HG02623 (cell line): ENCODE data around the gene TTC9B.

ENCODE experiments used
- ATAC-seq: cut with Tn5 transposase; IDR thresholded peaks from one replicate; pipeline ENCODE4 v1.9.1; 2021; ENCODE audit warnings: moderate library complexity; ENCODE audit not compliant: unreplicated experiment

TTC9B gene

DNA sequence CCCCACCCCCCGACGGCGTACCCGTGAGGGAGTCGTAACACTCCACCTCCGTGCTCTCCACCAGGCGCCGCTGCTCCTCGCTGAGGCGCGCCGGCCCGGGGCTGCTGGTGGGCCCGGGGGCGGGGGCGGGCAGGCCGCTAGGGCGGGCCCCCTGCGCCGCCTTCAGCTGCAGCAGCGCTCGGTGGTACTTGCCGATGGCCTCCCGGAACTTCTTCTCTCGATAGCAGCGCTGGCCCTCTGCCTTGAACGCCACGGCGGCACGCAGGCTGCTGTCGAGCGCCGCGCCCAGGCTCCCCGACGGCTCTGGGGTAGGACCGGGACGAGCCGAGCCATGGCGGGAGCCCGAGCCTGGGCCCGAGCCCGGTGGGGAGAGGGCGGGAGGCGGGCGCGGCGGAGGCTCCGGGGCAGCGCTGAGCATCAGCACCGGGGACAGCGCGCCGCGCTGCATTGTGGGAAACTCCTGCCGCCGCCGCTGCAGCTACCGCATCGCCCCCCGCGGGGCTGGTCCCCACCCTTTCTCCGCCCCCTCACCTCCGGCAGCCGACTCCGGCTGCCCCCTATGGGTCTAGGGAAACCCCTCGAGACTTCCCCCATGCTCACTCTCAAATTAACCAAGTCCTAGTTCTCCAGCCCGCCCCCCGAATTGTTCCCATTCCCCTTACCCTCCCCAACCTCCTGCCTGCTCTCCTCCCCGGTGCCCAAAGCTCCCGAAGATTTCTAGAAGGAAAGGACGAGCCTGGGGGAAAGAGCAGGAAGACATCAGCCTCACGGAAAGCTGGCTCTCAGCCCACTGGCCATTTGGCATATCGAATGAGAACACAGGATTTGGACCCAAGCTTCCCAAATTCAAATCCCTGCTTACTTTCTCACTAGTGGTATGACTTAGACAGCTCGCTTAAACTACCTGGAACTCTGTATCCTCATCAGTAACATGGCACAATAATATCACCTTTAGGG lies at the start of gene TTC9B:
TTC9B (minus strand) TSS at position 451 of the 957 bp plus-strand sequence; CDS start at position 448, 3 bp downstream.
- ATAC-seq = no peak

DNA sequence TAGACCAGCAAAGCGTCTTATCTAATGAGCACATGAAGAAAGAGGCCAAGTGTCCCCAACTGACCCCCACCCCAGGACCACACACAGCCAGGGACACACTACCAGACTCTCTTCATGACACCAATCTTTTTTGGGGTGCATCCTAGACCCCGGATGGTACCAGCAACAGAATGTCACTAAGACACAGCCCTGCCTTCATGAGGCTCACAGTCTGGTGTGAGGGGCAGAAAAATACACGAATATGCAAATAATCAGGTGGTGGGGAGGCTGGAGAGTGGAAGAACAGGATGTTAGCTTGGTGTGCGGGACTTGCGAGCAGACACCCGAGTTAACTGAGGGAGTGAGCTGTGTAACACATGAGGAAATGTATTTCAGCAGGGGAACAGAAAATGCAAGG lies 49.4 kb upstream of the TTC9B start:
- no peak for ATAC-seq

GRCh38 chr19:40266912-40267600 lies 48.9 kb upstream of the TTC9B start:
- no peak for ATAC-seq

- ATAC-seq = no peak
Observed at GRCh38 chr19:40266119-40266518, 47.9 kb upstream of the TTC9B start.

DNA sequence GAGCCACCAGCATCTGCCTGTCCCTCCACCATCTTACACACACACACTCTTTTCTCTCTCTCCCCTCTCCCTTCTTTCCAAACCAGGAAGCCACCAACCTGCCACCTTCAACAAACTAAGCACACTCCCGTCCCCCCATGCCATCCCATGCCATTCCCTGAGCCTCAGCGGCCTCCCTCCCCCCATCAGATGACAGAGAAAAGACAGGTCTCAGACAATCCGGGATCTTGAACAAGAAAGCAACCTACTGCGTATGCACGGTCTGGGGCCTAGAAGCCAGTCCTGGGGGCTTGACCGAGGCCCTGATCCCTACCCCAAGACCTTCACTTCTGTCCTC lies 47.5 kb upstream of the TTC9B start:
- ATAC-seq = no peak

GRCh38 chr19:40265055-40265762 lies 47.0 kb upstream of the TTC9B start:
- ATAC-seq = no peak

DNA sequence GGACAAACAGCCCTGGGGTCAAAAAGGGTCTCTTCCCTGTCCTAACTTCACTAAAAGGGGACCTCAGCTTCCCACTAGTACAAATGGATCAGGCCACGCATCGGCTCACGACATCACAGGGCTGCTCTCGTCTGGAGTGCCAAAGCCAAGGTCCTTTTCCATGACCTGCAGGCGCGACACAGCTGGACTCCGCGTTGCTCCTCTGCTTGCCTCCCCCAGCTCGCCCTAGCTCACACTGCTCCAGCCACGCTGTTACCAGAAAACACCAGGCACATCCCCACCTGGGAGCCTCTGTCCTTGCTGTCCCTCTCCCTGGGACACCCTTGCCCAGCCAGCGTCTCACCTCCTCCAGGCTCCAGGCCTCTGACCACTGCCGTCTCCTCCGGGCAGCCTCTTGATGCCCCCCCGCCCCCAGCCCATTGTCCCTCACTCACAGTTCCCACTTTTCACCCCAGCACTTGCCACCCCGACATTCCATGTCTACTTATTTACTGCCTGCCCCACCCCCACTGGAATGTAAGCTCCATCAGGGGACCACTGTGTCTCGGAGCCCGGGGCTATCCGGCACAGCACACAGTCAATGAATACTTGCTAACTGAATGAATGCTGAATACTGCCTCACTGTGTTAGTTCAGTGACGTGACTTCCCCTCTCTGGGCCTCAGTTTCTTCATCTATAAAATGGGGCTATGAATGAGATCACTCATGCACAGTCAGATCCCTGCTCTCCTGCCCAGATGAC lies 46.3 kb upstream of the TTC9B start:
- ATAC-seq = no peak

DNA sequence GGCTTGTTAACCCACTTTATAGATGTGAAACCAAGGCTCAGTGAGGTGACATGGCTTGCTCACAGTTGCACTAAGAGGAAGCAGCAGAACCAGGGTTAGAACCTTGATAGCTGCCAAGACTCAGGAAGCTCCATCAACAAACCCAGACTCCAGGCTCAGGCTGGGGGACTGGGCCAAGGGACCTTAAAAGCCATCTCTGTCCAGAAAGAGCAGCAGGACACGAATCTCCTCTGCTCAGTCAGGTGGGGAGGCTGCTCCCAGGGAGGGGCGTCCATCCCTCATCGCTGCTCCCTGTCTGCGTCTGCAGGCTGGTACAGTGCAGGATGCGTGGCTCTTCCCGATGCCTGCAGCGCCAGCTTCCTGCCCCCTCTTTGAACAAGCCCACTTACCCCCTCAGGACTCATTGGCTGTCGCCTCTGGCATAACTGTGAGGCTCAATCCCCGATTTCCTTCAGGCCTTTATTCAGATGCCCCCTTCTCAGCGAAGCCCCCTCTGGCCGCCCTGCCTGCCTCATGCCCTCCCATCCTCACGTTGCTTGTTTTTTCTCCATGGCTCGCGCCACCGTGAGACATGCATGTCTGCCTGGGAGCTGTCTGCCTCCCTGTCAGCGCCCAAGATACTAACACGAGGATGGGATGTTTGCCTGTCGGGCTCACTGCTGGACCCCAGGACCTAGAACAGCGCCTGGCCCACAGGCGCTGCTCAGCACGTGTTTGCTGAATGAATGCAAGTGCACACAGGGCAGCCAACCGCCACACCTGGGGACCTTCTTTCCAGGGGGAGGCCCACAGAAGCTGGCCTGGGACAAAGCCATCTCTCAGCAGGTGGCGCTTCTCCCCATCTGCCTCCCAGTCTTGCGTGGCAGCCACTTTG lies 45.5 kb upstream of the TTC9B start:
- ATAC-seq = no peak

DNA sequence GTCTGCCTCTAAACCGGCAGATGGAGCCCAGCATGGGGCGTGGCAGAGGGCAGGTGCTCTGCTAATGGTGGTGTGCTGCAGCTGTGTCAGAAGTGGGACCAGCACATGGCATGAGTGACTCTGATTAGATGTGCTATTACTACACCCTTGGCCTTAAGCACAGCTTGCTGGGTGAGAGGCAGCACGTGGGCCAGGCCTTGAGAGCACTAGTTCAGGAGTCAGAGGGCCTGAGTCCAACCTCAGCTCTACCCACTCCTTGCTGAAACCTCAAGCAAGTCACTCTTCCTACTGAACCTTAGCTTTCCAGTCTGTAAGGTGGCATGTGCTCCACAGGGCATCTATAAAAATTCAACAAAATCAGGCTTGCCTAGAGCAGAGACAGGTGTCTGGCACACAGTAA lies 44.2 kb upstream of the TTC9B start:
- no peak for ATAC-seq

DNA sequence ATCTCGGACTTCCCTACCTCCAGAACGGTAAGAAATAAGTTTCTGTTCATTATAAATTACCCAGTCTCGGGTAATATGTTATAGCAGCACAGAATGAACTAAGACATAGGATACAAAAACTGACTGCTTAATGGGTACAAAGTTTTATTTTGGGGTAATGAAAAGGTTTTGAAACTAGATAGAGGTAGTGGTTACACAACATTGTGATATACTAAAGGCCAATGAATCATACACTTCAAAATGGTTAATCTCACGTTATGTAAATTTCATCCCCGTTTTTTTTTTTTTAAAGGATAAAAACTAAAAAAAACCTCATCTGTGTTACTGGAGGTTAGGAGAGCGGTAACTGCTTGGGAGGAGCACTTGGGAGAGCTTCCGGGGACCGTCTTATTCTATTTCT lies 43.4 kb upstream of the TTC9B start:
- no peak for ATAC-seq

DNA sequence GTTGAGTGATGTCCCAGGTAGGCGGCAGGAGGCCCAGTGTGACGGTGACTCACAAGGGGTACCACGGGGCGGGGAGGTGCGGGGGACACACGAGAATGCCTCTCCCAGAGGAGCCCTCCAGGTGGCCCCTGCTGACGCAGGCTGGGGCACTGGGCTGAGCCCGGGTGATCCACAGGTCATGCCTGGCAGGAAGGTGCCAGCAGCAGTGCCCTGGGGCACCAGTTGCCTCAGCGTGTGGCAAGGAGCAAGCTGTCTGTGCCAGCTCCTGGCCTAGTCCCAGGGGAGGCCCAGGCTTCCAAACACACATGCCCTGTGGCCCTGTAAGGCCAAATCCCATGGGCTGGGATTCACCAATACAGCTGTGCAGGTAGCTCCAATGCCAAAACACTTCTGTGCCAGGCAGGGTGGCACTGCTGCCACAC lies 38.9 kb upstream of the TTC9B start:
- ATAC-seq = no peak

DNA sequence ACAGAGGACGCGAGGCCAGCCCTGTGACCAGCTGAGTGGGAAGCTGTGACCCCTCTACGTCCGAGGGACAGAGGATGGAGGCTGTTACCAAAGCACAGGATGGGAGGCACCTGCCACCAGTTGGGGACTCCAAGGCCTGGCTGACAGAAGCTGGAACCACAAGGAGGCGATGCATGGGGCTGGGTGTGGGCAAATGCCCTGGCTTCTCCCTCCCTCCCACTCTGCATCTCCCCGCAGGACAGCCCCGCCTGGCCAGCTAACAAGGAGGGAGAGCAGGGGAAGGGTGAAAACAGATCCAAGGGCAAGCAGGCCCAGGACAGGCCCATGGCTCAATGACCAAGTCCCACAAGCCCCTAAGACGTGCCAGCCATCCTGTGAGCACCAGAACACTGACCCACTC lies 38.3 kb upstream of the TTC9B start:
- ATAC-seq = no peak

- no peak for ATAC-seq
Observed at GRCh38 chr19:40255619-40256166, 37.5 kb upstream of the TTC9B start.

DNA sequence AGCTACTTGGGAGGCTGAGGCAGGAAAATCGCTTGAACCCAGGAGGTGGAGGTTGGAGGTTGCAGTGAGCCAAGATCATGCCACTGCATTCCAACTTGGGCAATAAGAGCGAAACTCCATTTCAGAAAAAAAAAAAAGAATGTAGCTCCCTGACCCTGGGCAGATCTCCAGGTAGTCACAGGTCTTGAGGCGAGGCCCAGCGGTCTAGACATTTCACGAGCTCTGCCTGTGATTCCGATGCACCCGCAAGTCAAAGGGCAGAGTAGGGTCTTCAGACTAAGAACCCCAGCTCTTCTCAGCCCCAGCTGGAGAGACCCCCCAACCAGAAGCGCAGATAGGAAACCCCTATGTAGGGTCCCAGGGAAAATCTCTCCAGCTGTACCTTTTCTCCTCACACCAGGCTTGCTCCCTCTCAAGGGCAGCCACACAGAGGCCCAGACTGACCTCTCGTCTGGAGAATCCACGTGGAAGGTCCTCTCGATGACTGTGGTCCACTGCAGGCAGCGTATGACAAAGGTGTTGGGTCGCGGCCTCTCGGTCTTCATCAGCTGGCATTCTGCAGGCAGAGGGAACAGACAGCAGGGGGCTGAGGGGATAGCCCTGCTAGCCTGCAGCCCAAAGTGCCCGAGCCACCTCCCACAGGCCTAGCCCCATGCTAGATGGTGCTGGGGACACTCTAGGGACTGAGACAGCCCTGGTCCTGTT lies 36.7 kb upstream of the TTC9B start:
- no peak for ATAC-seq

DNA sequence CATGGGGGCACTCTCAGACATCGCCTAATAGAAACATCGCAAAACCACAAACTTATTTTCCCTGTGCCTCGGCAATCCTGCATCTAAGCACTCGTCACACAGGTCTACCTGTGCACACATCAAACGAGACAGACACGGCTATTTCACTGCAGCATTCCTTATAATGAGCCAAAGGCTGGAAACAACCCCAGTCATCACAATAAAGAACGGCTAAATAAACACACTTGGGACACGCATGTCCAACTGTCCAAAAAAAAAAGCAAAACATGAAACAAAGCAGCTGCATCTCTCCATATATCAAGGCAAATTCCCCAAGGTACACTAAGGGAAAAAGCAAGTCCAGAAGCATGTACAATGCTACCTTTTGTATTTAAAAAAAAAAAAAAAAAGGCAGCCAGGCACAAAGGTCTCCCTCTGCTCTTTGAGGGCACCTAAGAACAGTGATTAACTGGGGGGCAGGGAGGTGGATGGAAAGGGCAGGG lies 35.5 kb upstream of the TTC9B start:
- no peak for ATAC-seq

DNA sequence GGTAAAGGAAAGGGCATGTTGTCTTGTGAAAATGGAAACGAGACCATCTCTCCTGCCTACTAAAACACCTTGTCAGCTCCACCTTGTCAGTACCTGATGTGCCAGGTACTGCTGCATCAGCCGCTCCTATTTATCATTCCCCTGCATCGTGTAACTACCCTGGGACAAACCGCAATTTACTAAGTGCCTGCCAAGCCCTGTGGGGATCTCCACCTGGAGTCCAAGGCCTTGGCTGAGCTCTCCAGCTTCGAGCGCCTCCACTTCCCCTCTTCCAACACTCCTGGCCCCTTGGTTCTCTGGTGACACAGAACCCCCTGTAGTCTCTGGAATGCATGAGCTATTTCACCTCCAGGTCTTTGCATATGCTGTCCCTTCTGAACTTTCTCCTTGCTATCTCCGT lies 34.2 kb upstream of the TTC9B start:
- ATAC-seq = no peak

- ATAC-seq = no peak
Observed at GRCh38 chr19:40251991-40252390, 33.8 kb upstream of the TTC9B start.

GRCh38 chr19:40251244-40251643 lies 33.1 kb upstream of the TTC9B start:
- ATAC-seq = no peak

- no peak for ATAC-seq
Observed at GRCh38 chr19:40249781-40250180, 31.6 kb upstream of the TTC9B start.
